K562 (cell line): ENCODE results near the gene TBP. TPM values are rescaled to one million over a fixed set of nuclear protein-coding genes. Genes with fewer than 3 reads are reported as not detected.

ENCODE experiments used
- CC2D1A ChIP-seq: fragments of 450-650 bp; IDR thresholded peaks from 2 replicates; pipeline ENCODE4 v1.6.1; 2017; ENCODE audit warnings: mild to moderate bottlenecking
- DDX20 ChIP-seq: fragments of 450-650 bp; IDR thresholded peaks from 2 replicates; pipeline ENCODE4 v1.6.1; 2016; ENCODE audit warnings: missing genetic modification characterization, low read depth, mild to moderate bottlenecking, missing compliant biosample characterization, moderate library complexity
- GTF2E2 ChIP-seq: fragments of 200-800 bp; sonication (Bioruptor generic); IDR thresholded peaks from 2 replicates; pipeline ENCODE4 v1.6.1; 2016; ENCODE audit warnings: missing genetic modification characterization, missing compliant biosample characterization
- HDAC1 ChIP-seq, 2 experiments: fragments of 450-650 bp; IDR thresholded peaks; 2 replicates each; pipeline ENCODE4 v1.6.1; 2016 to 2017; ENCODE audit warnings: inconsistent platforms in 1 of 2, mild to moderate bottlenecking in 1 of 2, moderate library complexity in 1 of 2
- HDGF ChIP-seq: fragments of 450-650 bp; IDR thresholded peaks from 2 replicates; pipeline ENCODE4 v1.6.1; 2016
- HMG20B ChIP-seq: fragments of 250-450 bp; sonication (Bioruptor Pico); IDR thresholded peaks from 2 replicates; pipeline ENCODE4 v1.5.0; 2021; ENCODE audit warnings: mild to moderate bottlenecking
- KDM5B ChIP-seq: fragments of 200-600 bp; sonication (generic); IDR thresholded peaks from 2 replicates; pipeline ENCODE4 v1.6.1; 2012; ENCODE audit warnings: low read depth, mild to moderate bottlenecking, moderate library complexity, low read length, control low read depth, inconsistent platforms; ENCODE audit not compliant: insufficient replicate concordance
- NFE2L1 ChIP-seq: fragments of 450-650 bp; IDR thresholded peaks from 2 replicates; pipeline ENCODE4 v1.6.1; 2016; ENCODE audit warnings: missing genetic modification characterization, low read depth, mild to moderate bottlenecking, missing compliant biosample characterization, moderate library complexity, borderline replicate concordance
- NONO ChIP-seq, 2 experiments: fragments of 200-400 bp in 1 of 2; fragments of 450-650 bp in 1 of 2; formaldehyde crosslinking in 1 of 2; IDR thresholded peaks; 2 replicates each; pipeline ENCODE4 v1.6.1; 2017; ENCODE audit warnings: low read depth in 2 of 2, mild to moderate bottlenecking in 2 of 2, moderate library complexity in 2 of 2, low read length in 1 of 2
- SMARCB1 ChIP-seq: IDR thresholded peaks from 2 replicates; pipeline ENCODE4 v1.6.1; 2011; ENCODE audit warnings: improper control_type of control experiment, low read depth; ENCODE audit not compliant: insufficient read length
- SMARCE1 ChIP-seq: fragments of 450-650 bp; IDR thresholded peaks from 2 replicates; pipeline ENCODE4 v1.7.1; 2016; ENCODE audit warnings: mild to moderate bottlenecking
- STAG1 ChIP-seq: sonication (generic); formaldehyde crosslinking; IDR thresholded peaks from 2 replicates; pipeline ENCODE4 v1.5.0; 2020; ENCODE audit warnings: missing genetic modification reagents, borderline replicate concordance
- TAL1 ChIP-seq: fragments of 450-650 bp; IDR thresholded peaks from 2 replicates; pipeline ENCODE4 v1.6.1; 2016; ENCODE audit warnings: mild to moderate bottlenecking
- TEAD1 ChIP-seq, 2 experiments: fragments of 450-650 bp in 1 of 2; sonication (generic) in 1 of 2; formaldehyde crosslinking; IDR thresholded peaks; 2 replicates each; pipeline versions ENCODE4 v1.4.0 to v1.8.0; 2020 to 2022; ENCODE audit warnings: mild to moderate bottlenecking in 2 of 2, missing genetic modification reagents in 1 of 2
- XRCC4 ChIP-seq: IDR thresholded peaks from one replicate; pipeline ENCODE4 v1.6.1; 2011; ENCODE audit not compliant: insufficient read depth, insufficient read length; ENCODE audit errors: extremely low read depth
- ZNF184 ChIP-seq: sonication (generic); formaldehyde crosslinking; IDR thresholded peaks from 2 replicates; pipeline ENCODE4 v1.5.0; 2020; ENCODE audit warnings: missing genetic modification reagents
- ZNF197 ChIP-seq: fragments of 200-800 bp; sonication (Bioruptor generic); IDR thresholded peaks from 2 replicates; pipeline ENCODE4 v1.6.1; 2016; ENCODE audit warnings: low read depth, missing genetic modification characterization, missing compliant biosample characterization
- ZNF24 ChIP-seq: fragments of 450-650 bp; IDR thresholded peaks from 2 replicates; pipeline ENCODE4 v1.6.1; 2016
- ZNF324 ChIP-seq: fragments of 250-450 bp; sonication (Bioruptor Pico); IDR thresholded peaks from 2 replicates; pipeline ENCODE4 v1.4.0; 2020; ENCODE audit warnings: mild to moderate bottlenecking
- ZNF431 ChIP-seq: sonication (generic); formaldehyde crosslinking; IDR thresholded peaks from 2 replicates; pipeline ENCODE4 v1.8.0; 2022; ENCODE audit warnings: mild to moderate bottlenecking, missing genetic modification reagents
- ZNF695 ChIP-seq: fragments of 450-650 bp; formaldehyde crosslinking; IDR thresholded peaks from 2 replicates; pipeline ENCODE4 v1.4.0; 2020; ENCODE audit warnings: mild to moderate bottlenecking, moderate library complexity
- ZNF77 ChIP-seq: fragments of 250-450 bp; sonication (Bioruptor Pico); IDR thresholded peaks from 2 replicates; pipeline ENCODE4 v1.5.0; 2020
- polyA plus RNA-seq, 8 experiments: library from polyadenylated mRNA; depleted of rRNA in 4 of 8; stranded (reverse) in 5 of 8; unstranded in 3 of 8; fragments of >200 nt; fragmentation: Nextera tagmentation in 2 of 8; fragmentation: Illumina TruSeq in 1 of 8; extraction: Ambion mirVana in 2 of 8; extraction: Trizol in 1 of 8; gene quantifications; 2 replicates each; pipeline versions ENCODE4 v1.2.1 to v1.2.3, GENCODE V29; 2011 to 2014; ENCODE audit warnings: inconsistent platforms in 1 of 8, missing spikeins in 1 of 8
- total RNA-seq, 7 experiments: library from RNA; depleted of rRNA in 6 of 7; stranded (reverse); fragments of >200 nt in 6 of 7; fragmentation: Illumina TruSeq in 2 of 7; extraction: Trizol in 2 of 7; gene quantifications; 2 replicates each; pipeline versions ENCODE4 v1.2.1 to v1.2.3, GENCODE V29; 2011 to 2021; ENCODE audit warnings: low replicate concordance in 1 of 7
- TF ChIP-seq, protein P1 (sequence below): fragments of 450-650 bp; IDR thresholded peaks from 2 replicates; pipeline ENCODE4 v1.6.1; 2016; ENCODE audit warnings: low read depth, mild to moderate bottlenecking, moderate library complexity
- TF ChIP-seq, protein P2 (sequence below): sonication (generic); formaldehyde crosslinking; IDR thresholded peaks from 2 replicates; pipeline ENCODE4 v1.8.0; 2022; ENCODE audit warnings: mild to moderate bottlenecking, missing genetic modification reagents
- TF ChIP-seq, protein P3 (sequence below): sonication (generic); formaldehyde crosslinking; IDR thresholded peaks from 2 replicates; pipeline ENCODE4 v1.8.1; 2023; ENCODE audit warnings: mild to moderate bottlenecking, missing genetic modification reagents

Gene TBP
- total and polyA plus RNA-seq, 9 of the 15 experiments (the other 6 are each of a cell fraction or from before 2014, with no cell fraction given), result 28.5 to 86.1 (median 39.5) TPM

DNA sequence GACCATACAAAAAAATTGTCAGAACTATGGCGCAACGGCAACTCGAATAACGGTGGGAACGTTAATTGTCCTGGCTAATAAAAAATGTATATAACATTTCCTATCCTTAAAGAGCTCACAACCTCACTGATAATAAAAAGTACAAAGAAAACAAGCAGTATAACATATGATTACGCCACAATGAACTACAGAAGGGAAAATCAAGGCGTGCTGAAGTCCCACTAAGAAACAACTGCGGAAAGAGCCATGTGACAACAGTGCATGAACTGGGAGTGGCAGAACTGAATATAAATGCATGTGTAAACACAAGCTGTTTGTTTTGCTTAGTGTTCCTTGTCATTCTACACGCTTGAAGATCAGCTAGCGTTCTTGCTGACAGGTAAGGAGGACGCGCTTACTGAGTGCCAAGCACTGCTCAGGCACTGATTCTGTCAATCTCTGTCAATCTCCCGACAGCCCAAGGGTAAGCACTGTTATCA lies 596 bp upstream of the TBP start (continued):
- TF ChIP-seq NONO (IDR thresholded peaks at IDR 0.05; ENCODE audit: low read depth in 2 of 2, low read length in 1 of 2) (0 out of 4 replicates have a peak, but pooled peaks of 1 of the 2 experiments have one; percentile 11), TEAD1 (CRISPR knock-in tag; IDR thresholded peaks at IDR 0.05) (0 out of 4 replicates have a peak, but pooled peaks of 1 of the 2 experiments have one; percentile 7), KDM5B (no peak), ZNF184 (CRISPR knock-in tag) (no peak), NFE2L1 (tag) (no peak), XRCC4 (no peak), ZNF24 (no peak), STAG1 (CRISPR knock-in tag) (no peak), ZNF197 (no peak), SMARCE1 (no peak), GTF2E2 (tag) (no peak), CC2D1A (no peak), DDX20 (tag) (no peak), ZNF431 (no peak), ZNF324 (CRISPR knock-in tag) (no peak), ZNF695 (CRISPR knock-in tag) (no peak), ZNF77 (no peak), HDGF (no peak), HDAC1 (IDR thresholded peaks at IDR 0.05) (peak; percentile 49 to 97; a peak in 2 of 4 replicates), SMARCB1 (no peak), TAL1 (no peak; the same call in 1 of the 2 replicates), HMG20B (CRISPR knock-in tag) (no peak)
- TF ChIP-seq, protein P1, sequence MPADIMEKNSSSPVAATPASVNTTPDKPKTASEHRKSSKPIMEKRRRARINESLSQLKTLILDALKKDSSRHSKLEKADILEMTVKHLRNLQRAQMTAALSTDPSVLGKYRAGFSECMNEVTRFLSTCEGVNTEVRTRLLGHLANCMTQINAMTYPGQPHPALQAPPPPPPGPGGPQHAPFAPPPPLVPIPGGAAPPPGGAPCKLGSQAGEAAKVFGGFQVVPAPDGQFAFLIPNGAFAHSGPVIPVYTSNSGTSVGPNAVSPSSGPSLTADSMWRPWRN, result no peak
- TF ChIP-seq, protein P2, sequence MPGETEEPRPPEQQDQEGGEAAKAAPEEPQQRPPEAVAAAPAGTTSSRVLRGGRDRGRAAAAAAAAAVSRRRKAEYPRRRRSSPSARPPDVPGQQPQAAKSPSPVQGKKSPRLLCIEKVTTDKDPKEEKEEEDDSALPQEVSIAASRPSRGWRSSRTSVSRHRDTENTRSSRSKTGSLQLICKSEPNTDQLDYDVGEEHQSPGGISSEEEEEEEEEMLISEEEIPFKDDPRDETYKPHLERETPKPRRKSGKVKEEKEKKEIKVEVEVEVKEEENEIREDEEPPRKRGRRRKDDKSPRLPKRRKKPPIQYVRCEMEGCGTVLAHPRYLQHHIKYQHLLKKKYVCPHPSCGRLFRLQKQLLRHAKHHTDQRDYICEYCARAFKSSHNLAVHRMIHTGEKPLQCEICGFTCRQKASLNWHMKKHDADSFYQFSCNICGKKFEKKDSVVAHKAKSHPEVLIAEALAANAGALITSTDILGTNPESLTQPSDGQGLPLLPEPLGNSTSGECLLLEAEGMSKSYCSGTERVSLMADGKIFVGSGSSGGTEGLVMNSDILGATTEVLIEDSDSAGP (CRISPR knock-in tag), result no peak
- TF ChIP-seq, protein P3, sequence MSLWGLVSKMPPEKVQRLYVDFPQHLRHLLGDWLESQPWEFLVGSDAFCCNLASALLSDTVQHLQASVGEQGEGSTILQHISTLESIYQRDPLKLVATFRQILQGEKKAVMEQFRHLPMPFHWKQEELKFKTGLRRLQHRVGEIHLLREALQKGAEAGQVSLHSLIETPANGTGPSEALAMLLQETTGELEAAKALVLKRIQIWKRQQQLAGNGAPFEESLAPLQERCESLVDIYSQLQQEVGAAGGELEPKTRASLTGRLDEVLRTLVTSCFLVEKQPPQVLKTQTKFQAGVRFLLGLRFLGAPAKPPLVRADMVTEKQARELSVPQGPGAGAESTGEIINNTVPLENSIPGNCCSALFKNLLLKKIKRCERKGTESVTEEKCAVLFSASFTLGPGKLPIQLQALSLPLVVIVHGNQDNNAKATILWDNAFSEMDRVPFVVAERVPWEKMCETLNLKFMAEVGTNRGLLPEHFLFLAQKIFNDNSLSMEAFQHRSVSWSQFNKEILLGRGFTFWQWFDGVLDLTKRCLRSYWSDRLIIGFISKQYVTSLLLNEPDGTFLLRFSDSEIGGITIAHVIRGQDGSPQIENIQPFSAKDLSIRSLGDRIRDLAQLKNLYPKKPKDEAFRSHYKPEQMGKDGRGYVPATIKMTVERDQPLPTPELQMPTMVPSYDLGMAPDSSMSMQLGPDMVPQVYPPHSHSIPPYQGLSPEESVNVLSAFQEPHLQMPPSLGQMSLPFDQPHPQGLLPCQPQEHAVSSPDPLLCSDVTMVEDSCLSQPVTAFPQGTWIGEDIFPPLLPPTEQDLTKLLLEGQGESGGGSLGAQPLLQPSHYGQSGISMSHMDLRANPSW (CRISPR knock-in tag), result no peak
